Liver (tissue), 3 donors: ENCODE data around the gene PARD3B.

Experiments
- SP1 ChIP-seq: IDR thresholded peaks from 2 replicates; pipeline ENCODE4 v1.6.1; 2018; ENCODE audit warnings: antibody characterized with exemption, mild to moderate bottlenecking
- TAF1 ChIP-seq: conservative IDR thresholded peaks from 2 replicates; pipeline ENCODE4 v1.6.1; 2016; ENCODE audit warnings: antibody characterized with exemption, mild to moderate bottlenecking
- TF ChIP-seq, protein P1 (sequence below): fragments of 150-350 bp; IDR thresholded peaks from 2 replicates; pipeline ENCODE4 v1.5.1; 2017; ENCODE audit warnings: improper control_type of control experiment, low read depth, low read length; ENCODE audit not compliant: missing input control
- donor health status: healthy.
- donor health status: healthy.

DNA sequence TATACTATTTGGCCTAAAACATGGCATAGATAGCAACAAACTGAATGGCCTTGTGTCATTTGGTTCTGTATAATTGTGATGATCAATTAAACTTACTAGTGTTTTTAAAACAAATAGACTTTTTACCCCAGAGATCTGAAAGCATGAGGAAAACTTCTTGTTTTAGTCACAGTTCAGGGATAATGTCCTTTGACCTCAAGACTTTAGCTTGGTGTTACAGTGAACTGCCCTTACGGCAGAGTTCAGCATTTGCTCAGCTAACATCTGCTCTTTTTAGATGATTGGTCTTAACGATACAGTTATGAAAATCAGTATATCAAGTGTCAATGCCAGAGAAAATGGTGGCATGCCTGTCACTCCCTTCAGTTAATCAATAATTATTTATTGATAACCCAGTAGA lies 429.2 kb downstream of the PARD3B start:
- TF ChIP-seq, protein P1, sequence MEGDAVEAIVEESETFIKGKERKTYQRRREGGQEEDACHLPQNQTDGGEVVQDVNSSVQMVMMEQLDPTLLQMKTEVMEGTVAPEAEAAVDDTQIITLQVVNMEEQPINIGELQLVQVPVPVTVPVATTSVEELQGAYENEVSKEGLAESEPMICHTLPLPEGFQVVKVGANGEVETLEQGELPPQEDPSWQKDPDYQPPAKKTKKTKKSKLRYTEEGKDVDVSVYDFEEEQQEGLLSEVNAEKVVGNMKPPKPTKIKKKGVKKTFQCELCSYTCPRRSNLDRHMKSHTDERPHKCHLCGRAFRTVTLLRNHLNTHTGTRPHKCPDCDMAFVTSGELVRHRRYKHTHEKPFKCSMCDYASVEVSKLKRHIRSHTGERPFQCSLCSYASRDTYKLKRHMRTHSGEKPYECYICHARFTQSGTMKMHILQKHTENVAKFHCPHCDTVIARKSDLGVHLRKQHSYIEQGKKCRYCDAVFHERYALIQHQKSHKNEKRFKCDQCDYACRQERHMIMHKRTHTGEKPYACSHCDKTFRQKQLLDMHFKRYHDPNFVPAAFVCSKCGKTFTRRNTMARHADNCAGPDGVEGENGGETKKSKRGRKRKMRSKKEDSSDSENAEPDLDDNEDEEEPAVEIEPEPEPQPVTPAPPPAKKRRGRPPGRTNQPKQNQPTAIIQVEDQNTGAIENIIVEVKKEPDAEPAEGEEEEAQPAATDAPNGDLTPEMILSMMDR: no peak
- TF ChIP-seq TAF1 (no peak), SP1 (no peak)
